ENCODE data around the gene FAM222A. TPM values are rescaled to one million over a fixed set of nuclear protein-coding genes. Genes with fewer than 3 reads are reported as not detected.

FAM222A gene
- total RNA-seq, 2 donors from 2014 or later: 21.6 to 24.4 TPM

DNA sequence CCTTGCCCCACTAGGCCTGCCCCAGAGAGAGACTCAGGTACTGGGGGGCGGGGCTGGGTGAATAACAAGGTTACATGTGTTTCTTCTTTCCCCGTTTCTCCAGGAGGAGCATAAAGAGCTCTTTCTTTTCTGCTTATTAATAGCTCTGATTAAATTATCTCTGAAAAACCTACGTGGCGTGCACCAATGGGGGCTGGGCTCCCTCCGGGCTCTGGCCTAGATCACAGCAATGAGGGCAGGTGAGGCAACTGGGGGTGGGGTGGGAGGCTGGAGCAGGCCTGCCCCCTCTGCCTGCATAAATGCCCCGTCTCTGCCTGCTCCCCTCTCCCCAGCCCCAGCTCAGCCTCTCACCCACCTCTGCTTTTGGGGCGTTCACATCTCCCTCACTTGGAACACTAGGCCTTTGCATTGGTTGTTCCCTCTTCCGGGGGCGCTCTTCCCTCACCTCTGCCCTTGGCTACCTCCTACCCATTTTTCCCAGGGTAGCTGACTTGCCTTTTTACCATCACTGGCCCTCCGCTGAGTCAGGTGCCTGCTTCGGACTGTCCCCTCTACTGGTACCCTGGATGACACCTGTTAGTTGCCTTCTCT, 4.1 kb upstream of the FAM222A start:
- Histone ChIP-seq H3K36me3 (ENCODE audit: control insufficient read depth, insufficient read depth, low read length) (no peaks in the 10 kb centered on the region), H3K27me3 (ENCODE audit: control insufficient read depth, insufficient read depth, low read length, poor library complexity, severe bottlenecking) (peaks cover 12% of the 10 kb centered on the region), H3K9me3 (ENCODE audit: control insufficient read depth, low read length) (no peaks in the 10 kb centered on the region), H3K9ac (ENCODE audit: extremely low read depth, low read length, poor library complexity, severe bottlenecking) (no peak overlapping the region), H3K4me3 (ENCODE audit: low read length) (no peak overlapping the region), H3K4me1 (ENCODE audit: control insufficient read depth, insufficient read depth, low read length) (peaks cover 8% of the 10 kb centered on the region), H3K27ac (ENCODE audit: low read depth, low read length) (no peak overlapping the region)
- Mint-ChIP-seq H3K27ac (no peak overlapping the region), H3K4me3 (no peak overlapping the region), H3K27me3 (ENCODE audit: insufficient read depth) (peaks cover 31% of the 10 kb centered on the region), H3K4me1 (peaks cover 6% of the 10 kb centered on the region), H3K36me3 (ENCODE audit: low read depth) (no peaks in the 10 kb centered on the region), H3K9me3 (no peaks in the 10 kb centered on the region)
- no peak for DNase-seq
- TF ChIP-seq, protein P1, sequence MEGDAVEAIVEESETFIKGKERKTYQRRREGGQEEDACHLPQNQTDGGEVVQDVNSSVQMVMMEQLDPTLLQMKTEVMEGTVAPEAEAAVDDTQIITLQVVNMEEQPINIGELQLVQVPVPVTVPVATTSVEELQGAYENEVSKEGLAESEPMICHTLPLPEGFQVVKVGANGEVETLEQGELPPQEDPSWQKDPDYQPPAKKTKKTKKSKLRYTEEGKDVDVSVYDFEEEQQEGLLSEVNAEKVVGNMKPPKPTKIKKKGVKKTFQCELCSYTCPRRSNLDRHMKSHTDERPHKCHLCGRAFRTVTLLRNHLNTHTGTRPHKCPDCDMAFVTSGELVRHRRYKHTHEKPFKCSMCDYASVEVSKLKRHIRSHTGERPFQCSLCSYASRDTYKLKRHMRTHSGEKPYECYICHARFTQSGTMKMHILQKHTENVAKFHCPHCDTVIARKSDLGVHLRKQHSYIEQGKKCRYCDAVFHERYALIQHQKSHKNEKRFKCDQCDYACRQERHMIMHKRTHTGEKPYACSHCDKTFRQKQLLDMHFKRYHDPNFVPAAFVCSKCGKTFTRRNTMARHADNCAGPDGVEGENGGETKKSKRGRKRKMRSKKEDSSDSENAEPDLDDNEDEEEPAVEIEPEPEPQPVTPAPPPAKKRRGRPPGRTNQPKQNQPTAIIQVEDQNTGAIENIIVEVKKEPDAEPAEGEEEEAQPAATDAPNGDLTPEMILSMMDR (conservative IDR thresholded peaks at IDR 0.05): no peak
- 83 to 85% methylated on average over 6 to 11 of the region's 11 CpGs for WGBS, 2 experiments (ENCODE audit: insufficient coverage in 1 of 2, insufficient read length in 1 of 2)

DNA sequence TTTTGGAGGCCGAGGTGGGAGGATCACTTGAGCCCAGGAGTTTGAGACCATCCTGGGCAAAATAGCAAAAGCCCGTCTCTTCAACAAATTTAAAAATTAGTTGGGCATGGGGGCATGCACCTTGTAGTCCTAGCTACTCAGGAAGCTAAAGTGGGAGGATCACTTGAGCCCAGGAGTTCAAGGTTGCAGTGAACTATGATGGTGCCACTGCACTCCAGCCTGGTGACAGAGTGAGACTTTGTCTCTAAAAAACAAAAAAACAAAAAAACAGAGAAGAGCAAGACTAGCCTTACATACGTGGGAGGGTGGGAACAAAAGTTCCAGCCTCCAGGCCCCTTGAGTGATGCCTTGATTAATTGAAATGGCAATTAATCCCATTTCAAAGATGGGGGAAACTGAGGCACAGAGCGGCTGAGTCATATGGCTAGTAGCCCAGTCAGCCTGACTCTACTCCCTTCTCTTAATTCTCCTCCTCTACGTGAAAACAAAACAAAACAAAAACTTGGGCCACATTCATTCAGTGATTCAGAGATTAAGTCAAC, 3.3 kb upstream of the FAM222A start:
- H3K4me3 ChIP-seq (ENCODE audit: low read length): no peak overlapping the region
- H3K9ac ChIP-seq (ENCODE audit: extremely low read depth, low read length, poor library complexity, severe bottlenecking): no peak overlapping the region
- no peak for DNase-seq
- no peaks in the 10 kb centered on the region for H3K36me3 ChIP-seq (ENCODE audit: control insufficient read depth, insufficient read depth, low read length)
- peaks cover 8% of the 10 kb centered on the region for H3K4me1 ChIP-seq (ENCODE audit: control insufficient read depth, insufficient read depth, low read length)
- no peaks in the 10 kb centered on the region for H3K9me3 ChIP-seq (ENCODE audit: control insufficient read depth, low read length)
- peaks cover 12% of the 10 kb centered on the region for H3K27me3 ChIP-seq (ENCODE audit: control insufficient read depth, insufficient read depth, low read length, poor library complexity, severe bottlenecking)
- 91 to 94% methylated on average over 5 of the region's 5 CpGs for WGBS, 2 experiments (ENCODE audit: insufficient coverage in 1 of 2, insufficient read length in 1 of 2)
- Mint-ChIP-seq H3K27me3 (ENCODE audit: insufficient read depth) (peaks cover 28% of the 10 kb centered on the region), H3K9me3 (no peaks in the 10 kb centered on the region), H3K27ac (no peak overlapping the region), H3K4me1 (peaks cover 6% of the 10 kb centered on the region), H3K36me3 (ENCODE audit: low read depth) (no peaks in the 10 kb centered on the region), H3K4me3 (no peak overlapping the region)
- TF ChIP-seq, protein P1 (conservative IDR thresholded peaks at IDR 0.05): no peak
- H3K27ac ChIP-seq (ENCODE audit: low read depth, low read length): no peak overlapping the region

DNA sequence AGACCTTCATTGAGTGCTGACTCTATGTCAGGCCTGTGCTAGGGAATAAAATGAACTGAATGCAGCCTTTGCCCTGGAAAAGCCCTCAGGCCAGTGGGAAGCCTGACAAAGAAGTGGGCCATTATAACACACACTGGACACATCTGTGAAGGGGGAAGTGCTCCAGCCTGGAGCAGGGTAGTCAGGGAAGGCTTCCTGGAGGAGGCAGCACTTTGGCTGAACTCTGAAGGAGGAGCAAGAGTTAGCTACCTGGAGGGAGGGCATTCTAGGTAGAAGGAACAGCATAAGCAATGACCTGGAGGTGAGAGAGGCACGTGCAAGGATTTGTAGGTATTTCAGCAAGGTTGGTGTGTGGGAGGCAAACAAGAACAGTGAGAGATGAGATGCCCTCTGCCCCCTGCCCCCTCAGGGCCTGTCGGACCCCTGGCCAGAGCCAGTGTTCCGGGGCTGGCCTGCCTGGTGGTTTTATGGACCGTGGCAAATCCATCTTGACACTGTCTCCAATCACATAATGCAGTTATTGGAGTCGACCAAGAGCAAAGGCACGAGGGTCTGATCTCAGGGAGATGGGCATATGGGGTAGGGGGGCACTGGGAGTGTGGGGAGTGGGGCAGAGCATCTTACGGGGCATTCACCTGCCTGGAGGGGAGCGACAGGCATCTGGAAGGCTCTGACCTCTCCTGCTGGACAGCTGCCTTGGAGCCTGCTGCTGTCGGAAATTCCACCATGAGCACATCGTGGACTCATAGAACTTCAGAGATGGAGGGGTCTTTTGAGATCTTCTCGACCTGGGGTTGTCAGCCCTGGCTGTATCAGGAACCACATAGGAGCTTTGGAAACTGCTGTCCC, 2.7 kb upstream of the FAM222A start:
- no peaks in the 10 kb centered on the region for H3K36me3 ChIP-seq (ENCODE audit: control insufficient read depth, insufficient read depth, low read length)
- H3K9me3 Mint-ChIP-seq: no peaks in the 10 kb centered on the region
- WGBS, 2 experiments (ENCODE audit: insufficient coverage in 1 of 2, insufficient read length in 1 of 2): 77 to 90% methylated on average over 7 to 11 of the region's 11 CpGs
- DNase-seq: peak; percentile 58
- no peaks in the 10 kb centered on the region for H3K36me3 Mint-ChIP-seq (ENCODE audit: low read depth)
- H3K4me3 ChIP-seq (ENCODE audit: low read length): no peak overlapping the region
- H3K27me3 Mint-ChIP-seq (ENCODE audit: insufficient read depth): peaks cover 28% of the 10 kb centered on the region
- H3K27me3 ChIP-seq (ENCODE audit: control insufficient read depth, insufficient read depth, low read length, poor library complexity, severe bottlenecking): peaks cover 12% of the 10 kb centered on the region
- H3K9me3 ChIP-seq (ENCODE audit: control insufficient read depth, low read length): no peaks in the 10 kb centered on the region
- peaks cover 12% of the 10 kb centered on the region for H3K4me1 ChIP-seq (ENCODE audit: control insufficient read depth, insufficient read depth, low read length)
- no peak overlapping the region for H3K27ac Mint-ChIP-seq
- TF ChIP-seq, protein P1 (conservative IDR thresholded peaks at IDR 0.05): no peak
- H3K27ac ChIP-seq (ENCODE audit: low read depth, low read length): no peak overlapping the region
- no peak overlapping the region for H3K9ac ChIP-seq (ENCODE audit: extremely low read depth, low read length, poor library complexity, severe bottlenecking)
- H3K4me3 Mint-ChIP-seq: no peak overlapping the region
- H3K4me1 Mint-ChIP-seq: peaks cover 9% of the 10 kb centered on the region
